NCI-H1417 (cell line): Measurements from ENCODE around the gene RNU7-1.

Experiments used
- DNase-seq, 3 experiments: peaks; one replicate each; lab custom pipeline; 2025; lab: John Stamatoyannopoulos, UW

RNU7-1 gene

GRCh38 chr12:6953442-6954315, 10.1 kb downstream of the RNU7-1 start:
- no peak for DNase-seq

- no peak for DNase-seq
These were observed 10.9 kb downstream of the RNU7-1 start for GRCh38 chr12:6954316-6955107.

DNA sequence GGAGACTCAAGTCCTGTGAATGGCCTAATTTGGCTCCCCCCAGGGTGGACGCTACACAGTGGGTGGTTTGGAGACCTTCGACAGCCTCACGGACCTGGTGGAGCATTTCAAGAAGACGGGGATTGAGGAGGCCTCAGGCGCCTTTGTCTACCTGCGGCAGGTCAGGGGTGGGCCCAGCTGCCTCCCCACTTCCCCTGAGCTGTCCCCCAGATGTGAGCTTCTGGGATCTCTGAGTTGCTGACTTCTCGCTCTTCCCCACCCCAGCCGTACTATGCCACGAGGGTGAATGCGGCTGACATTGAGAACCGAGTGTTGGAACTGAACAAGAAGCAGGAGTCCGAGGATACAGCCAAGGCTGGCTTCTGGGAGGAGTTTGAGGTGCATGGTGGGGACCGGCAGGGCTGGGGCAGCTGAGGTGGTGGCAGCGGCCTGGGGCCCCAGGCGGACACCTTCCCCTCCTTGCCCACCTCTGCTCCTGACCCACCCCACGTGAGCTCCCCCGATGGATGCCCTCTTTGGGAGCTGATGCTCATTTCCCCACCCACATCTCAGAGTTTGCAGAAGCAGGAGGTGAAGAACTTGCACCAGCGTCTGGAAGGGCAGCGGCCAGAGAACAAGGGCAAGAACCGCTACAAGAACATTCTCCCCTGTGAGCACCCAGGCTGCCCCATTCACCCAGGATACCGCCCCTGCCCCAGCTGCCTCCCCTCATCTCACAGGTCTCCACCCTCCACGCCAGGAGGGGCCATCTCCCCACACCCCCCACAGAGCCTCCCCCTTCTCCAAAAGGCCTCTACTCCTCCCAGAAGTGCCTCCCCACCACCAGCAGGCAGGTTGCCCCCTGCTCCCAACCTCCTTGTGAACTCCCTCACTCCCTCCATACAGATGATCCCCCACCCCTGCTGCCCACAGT, 11.7 kb downstream of the RNU7-1 start:
- no peak for DNase-seq

DNA sequence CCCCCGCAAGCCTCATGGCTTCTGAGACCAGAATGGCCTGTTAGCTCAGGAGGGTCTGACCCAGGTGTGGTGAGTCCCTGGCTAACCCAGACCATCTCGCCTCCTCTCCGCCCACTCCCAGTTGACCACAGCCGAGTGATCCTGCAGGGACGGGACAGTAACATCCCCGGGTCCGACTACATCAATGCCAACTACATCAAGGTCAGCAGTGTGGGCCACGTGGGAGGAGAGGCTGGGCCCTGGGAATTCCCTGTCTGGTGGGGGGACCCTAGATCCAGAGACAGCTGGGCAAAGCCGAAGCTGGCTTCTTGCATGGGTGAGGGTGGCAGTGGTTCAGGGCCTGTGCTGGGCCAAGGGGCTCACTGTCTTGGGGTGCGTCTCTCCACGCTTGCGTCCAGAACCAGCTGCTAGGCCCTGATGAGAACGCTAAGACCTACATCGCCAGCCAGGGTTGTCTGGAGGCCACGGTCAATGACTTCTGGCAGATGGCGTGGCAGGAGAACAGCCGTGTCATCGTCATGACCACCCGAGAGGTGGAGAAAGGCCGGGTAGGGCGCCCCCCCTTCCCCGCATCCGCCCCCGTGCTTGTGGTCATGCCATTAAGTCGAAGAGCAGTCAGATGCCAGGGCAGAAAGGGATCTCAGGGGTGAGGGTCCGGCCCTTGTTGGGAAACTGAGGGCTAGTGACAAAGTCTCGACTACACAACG, 12.6 kb downstream of the RNU7-1 start:
- no peak for DNase-seq

DNA sequence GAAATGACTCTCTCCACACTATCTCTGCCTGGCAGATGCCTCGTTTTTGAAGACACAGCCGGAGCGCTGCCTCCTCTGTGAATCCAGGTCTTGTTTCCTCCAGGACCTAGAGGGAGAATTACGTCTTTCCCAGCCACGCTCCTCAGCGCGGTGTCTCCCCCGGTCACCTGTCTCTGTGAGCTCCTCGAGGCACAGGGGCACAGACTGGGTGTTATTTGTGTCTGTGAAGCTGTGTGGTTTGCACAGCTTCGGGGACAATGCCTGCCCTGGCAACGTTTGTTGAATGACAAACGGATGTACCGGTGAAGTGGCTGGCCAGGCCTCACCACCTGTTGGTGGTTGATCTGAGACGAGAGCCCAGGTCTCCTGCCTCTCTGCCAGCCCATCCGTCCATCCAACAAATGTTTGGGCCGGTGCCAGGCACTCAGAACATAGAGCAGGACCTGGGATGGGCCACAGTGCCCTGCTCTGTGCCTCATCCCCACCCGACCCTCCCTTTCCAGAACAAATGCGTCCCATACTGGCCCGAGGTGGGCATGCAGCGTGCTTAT, 13.6 kb downstream of the RNU7-1 start:
- DNase-seq, result no peak

GRCh38 chr12:6957741-6958608, 14.4 kb downstream of the RNU7-1 start:
- no peak for DNase-seq

DNA sequence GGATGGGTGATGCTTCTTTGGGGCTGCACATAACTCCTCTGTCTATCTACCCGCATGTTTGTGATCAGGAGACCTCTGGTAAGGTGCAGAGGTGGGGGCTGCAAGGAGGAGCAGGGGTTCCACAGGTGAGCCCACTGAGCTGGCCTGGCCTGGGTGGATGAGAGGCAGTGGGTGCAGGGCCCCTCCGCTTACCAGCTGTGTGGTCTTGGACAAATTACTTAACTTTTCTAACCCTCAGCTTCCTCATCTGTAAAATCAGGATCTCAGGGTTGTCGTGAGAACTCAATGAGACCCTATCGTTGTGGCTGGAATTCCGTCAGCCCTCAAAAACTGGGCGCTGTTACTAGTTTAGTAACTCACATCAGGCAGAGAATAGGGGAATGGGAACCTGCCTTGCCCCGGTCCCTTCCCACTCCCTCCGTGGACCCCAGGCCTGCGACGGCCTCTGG, 15.0 kb downstream of the RNU7-1 start:
- no peak for DNase-seq

DNA sequence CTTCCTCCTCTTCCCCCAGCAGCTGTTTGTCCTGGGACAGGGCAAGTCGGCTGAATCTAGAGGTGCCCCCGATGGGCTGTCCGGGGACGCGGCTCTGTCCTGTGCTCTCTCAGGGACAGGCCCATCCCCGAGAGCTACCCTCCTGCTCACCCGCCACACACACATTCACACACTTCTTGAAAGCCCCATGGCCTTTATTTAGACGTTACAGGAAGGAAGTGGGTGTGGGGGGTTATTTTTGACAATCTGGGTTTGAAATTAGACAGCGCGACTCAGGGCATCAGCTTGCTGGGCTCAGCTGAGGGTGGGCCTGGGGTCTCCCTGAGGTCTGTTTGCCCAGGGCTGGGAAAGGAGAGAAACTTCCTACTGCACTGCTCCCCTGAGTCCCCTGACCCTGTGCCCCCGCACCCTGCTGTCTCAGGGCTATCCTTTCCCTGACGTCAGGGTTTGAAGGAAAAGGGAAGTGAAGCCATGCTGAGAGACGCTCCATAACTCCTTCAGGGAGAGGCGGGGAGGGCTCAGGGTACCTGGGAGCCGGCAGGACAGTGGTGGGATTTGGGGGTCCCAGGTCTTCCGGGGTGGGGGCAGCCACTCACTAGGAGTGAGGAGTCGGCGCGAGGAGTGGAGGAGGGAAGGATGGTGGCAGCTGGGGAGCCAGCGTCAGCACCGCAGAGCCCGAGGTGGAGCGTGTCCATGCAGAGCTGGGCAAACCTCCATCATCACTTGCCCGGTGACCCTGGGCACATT, 15.6 kb downstream of the RNU7-1 start:
- DNase-seq, result no peak

DNA sequence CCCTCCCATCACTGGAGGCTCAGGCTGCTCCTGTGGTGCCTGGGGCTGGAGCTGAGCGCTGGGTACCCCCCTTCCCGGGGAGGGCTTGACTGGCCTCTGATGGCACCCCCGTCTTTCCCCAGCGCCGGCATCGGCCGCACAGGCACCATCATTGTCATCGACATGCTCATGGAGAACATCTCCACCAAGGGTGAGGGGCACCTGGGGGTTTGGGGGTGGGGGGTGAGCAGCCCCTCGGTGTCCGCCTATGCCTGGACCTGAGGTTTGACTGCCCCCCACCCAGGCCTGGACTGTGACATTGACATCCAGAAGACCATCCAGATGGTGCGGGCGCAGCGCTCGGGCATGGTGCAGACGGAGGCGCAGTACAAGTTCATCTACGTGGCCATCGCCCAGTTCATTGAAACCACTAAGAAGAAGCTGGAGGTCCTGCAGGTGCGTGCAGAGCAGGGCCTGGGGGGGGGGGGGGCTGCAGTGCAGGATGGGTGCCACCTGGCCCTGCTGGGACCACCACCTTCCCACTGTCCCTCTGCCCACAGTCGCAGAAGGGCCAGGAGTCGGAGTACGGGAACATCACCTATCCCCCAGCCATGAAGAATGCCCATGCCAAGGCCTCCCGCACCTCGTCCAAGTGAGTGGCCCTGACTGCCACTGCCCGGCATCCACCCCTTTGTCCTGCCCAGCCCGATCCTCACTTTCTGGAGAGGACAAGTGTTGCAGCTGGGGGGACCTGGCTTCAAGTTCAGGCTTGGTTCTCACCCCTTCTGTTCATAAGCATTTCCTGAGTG, 16.4 kb downstream of the RNU7-1 start:
- DNase-seq, result no peak

DNA sequence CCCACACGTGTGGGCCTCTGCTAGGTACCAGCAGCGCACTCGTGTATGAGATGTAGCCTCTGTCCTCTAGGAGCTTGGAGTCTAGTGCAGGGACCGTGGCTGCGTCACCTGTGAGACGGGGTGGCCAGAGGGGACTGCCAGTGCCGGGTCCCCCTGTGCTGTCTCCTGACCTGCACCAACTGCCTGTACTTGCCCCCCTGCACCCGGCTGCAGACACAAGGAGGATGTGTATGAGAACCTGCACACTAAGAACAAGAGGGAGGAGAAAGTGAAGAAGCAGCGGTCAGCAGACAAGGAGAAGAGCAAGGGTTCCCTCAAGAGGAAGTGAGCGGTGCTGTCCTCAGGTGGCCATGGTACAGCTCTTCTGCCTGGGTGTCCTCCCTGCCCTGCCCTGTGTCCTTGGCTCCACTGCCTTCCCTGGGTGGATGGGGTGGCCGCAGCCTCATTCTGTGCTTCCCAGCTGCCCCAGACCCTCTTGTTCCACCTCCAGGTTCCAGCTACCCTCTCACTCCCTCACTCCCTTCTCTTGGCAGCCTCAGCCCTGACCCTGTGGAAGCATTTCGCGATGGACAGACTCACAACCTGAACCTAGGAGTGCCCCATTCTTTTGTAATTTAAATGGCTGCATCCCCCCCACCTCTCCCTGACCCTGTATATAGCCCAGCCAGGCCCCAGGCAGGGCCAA, 17.1 kb downstream of the RNU7-1 start:
- peak in 2 of 3 experiments; percentile 26 to 44 for DNase-seq

DNA sequence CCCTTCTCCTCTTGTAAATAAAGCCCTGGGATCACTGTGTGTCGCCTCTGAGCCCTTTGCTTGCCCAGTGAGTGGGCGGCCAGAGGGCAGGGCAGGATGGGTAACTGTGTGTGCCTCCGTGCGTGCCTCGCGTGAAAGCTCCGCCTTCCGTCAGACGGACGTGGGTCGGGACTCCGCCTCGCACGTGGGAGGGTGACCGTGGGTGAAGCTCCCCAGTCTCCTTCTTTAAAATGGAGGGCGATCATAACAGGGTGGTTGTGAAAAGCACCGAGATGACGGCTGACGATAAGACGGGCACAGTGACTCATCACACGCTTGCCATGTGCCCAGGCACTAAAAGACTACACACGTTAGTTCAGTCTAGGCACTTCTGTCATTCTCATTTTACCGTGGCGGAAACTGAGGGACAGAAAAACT, 17.7 kb downstream of the RNU7-1 start:
- peak in 2 of 3 experiments; percentile 63 to 75 for DNase-seq

GRCh38 chr12:6961695-6962284, 18.2 kb downstream of the RNU7-1 start:
- peak; percentile 86 to 96 (median 93) for DNase-seq

DNA sequence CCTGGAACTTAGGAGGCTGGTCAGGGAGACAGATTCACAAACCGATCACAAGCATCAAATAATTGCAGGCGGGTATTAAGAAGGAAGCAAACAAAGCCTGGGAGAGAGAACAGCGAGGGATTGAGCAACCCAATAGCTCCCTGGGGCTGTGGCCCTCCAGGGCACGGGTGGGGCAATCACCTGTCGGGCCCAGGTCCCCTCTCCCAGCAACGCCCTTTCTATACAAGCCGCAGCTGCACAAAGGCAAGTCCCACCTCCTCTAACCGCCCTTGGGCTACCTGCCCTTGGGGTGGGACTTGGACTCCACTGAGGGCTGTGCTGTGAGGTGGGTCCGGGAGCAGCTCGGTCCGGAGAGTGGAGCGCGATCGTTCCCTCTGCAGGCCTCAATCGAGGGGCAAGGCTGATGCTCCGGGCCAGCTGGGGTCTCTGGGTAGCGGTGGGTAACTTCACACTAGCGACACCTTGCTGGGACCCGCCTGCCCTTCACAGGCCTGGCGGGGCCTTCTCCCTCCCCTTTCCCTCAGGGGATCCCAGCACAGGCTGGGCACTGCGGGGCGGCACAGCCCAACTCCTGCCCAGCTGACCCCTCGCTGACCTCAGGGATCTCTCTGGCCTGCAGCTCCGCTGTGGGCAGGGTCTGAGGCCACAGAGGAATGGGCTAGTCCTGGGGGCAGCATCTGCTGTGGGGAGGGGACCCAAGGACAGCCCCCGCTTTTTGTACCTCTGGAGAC, 18.8 kb downstream of the RNU7-1 start:
- DNase-seq, result peak in 2 of 3 experiments; percentile 78 to 96

DNA sequence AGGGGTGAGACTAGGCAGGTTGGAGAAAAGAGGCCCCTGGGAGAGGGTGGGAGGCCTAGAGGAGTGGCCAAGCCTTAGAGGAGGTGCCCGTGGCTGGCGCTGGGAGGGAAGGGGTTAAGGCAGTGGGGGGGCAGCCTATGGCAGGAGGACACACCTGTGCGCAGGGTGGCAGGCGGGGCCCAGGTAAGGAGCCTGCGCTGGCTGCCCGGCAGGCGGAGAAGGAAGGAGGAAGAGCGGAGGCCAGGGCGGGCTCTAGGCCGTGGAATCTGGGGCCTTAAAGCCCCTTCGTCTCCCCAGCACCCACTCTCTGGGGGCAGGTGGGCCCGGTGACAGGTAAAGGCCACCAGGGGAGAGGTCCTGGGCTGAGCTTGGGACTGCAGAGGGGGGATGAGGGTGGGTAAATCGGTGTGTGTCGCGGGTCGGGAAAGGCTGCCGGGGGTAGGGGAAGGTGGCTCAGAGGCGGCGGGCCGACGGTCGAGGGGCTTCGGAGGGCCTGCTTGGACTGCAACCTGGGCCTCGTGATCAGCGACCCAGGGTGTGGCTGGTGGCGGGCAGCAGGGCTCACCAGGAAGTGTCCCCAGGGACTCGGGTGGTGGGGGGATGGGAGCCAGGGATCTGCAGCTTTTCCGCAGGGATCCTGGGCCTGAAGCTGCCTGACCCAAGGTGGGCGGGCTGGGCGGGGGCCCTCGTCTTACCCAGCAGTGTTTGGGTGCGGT, 19.6 kb downstream of the RNU7-1 start:
- peak; percentile 87 to 94 (median 93) for DNase-seq

DNA sequence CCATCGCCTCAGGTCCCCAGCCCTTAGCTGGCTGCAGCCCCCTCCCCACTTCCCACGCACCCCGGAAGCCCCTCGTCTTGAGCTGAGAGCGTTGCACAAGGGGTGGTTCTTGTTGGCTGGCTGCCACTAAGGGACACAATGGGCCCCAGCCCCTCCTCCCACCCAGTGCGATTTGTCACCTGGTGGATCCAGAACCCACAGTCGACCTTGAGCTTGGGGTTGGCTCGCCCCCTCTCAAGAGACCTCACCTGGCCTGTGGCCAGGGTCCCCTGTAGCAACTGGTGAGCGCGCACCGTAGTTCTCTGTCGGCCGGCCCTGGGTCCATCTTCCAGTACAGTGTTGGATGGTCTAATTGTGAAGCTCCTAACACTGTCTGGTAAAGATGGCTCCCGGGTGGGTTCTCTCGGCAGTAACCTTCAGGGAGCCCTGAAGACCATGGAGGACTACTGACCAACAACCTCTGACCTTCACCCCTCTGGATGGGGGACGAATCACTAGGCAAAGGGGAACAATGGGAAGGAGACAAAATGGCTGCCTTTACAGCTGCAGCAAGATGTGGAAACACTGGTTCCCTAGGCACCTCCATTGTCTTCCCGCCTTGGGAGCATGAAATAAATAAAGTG, 20.3 kb downstream of the RNU7-1 start:
- DNase-seq, result peak; percentile 46 to 71 (median 69)
